ENCODE results near the gene CNTNAP2. TPM values are rescaled to one million over a fixed set of nuclear protein-coding genes. Genes with fewer than 3 reads are reported as not detected.

The CNTNAP2 gene
- total RNA-seq, 4 donors from 2014 or later = 0.42 TPM; not detected in 3

DNA sequence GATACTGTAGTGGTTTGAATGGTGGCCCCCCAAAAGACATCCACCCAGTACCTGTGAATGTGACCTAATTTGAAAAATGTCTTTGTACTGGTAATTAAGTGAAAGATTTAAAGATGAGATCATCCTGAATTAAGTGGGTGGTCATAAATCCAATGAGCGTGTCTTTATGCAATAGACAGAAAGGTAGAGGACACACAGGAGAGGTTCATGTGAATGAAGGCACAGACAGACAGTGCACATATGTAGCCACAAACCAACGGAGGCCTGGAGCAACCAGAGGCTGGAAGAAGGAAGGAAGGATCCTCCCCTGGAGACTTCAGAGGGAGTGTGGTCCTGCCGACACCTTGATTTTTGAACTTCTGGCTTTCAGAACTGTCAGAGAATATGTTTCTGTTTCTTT, 160.3 kb downstream of the CNTNAP2 start:
- Histone ChIP-seq H3K36me3 (no peaks in the 10 kb centered on the region), H3K4me3 (no peak overlapping the region), H3K27ac (no peak overlapping the region), H3K27me3 (no peaks in the 10 kb centered on the region), H3K4me1 (no peaks in the 10 kb centered on the region), H3K9me3 (no peaks in the 10 kb centered on the region)
- WGBS, 2 donors = 67 to 81% methylated on average over 3 of the region's 3 CpGs
- TF ChIP-seq EP300 (IDR thresholded peaks at IDR 0.05) (no peak), POLR2A (IDR thresholded peaks at IDR 0.05) (no peak)
- TF ChIP-seq, protein P1, sequence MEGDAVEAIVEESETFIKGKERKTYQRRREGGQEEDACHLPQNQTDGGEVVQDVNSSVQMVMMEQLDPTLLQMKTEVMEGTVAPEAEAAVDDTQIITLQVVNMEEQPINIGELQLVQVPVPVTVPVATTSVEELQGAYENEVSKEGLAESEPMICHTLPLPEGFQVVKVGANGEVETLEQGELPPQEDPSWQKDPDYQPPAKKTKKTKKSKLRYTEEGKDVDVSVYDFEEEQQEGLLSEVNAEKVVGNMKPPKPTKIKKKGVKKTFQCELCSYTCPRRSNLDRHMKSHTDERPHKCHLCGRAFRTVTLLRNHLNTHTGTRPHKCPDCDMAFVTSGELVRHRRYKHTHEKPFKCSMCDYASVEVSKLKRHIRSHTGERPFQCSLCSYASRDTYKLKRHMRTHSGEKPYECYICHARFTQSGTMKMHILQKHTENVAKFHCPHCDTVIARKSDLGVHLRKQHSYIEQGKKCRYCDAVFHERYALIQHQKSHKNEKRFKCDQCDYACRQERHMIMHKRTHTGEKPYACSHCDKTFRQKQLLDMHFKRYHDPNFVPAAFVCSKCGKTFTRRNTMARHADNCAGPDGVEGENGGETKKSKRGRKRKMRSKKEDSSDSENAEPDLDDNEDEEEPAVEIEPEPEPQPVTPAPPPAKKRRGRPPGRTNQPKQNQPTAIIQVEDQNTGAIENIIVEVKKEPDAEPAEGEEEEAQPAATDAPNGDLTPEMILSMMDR (IDR thresholded peaks at IDR 0.05) = no peak
- DNase-seq (ENCODE audit: low spot score in 2 of 2) = no peak

DNA sequence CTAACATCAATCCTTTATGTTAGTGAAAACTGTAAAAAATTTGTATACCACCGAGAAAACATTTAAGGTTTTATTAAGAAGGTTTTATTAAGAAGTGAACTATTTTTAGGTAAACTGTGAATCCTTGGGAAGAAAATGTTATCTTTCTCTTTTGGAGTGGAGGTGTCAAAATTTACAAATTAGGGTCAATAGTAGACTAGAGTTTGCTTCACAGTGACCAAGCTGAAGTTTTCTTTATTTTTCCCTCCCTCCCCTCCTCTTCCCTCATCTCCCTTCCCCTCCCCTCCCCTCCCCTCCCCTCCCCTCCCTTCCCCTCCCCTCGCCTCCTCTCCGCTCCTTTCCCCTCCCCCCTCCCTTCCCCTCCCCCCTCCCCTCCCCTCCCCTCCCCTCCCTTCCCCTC, 168.8 kb downstream of the CNTNAP2 start:
- Histone ChIP-seq H3K36me3 (no peaks in the 10 kb centered on the region), H3K4me3 (no peak overlapping the region), H3K9me3 (no peaks in the 10 kb centered on the region), H3K27me3 (no peaks in the 10 kb centered on the region), H3K4me1 (no peaks in the 10 kb centered on the region), H3K27ac (no peak overlapping the region)
- no peak for TF ChIP-seq POLR2A (IDR thresholded peaks at IDR 0.05)
- TF ChIP-seq, protein P1 (IDR thresholded peaks at IDR 0.05) = no peak
- TF ChIP-seq EP300 (IDR thresholded peaks at IDR 0.05) = no peak
- no peak for DNase-seq (ENCODE audit: low spot score in 2 of 2)
- 60 to 61% methylated on average over 1 to 3 of the region's 3 CpGs for WGBS, 2 donors

DNA sequence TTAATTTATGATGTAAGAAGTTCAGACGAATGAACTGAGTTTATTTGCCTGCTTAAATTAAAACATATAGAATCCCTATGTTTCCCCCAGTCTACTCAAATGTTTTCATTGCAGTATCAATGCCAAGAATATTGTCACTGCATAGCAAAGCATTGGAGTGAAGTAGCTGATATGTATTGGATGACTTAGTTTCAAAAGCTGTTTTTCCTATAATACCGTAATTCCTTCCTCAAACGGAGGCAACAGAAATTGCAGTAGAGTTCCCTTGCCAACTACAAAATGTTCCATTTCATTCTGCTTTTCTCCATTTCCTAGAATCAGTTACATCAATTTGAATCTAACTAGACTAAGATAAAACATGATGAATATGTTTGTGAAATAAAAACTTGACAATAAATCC, 174.1 kb downstream of the CNTNAP2 start:
- H3K36me3 ChIP-seq = no peaks in the 10 kb centered on the region
- 72 to 78% methylated on average over 3 of the region's 3 CpGs for WGBS, 2 donors
- H3K27ac ChIP-seq = no peak overlapping the region
- H3K9me3 ChIP-seq = no peaks in the 10 kb centered on the region
- no peaks in the 10 kb centered on the region for H3K4me1 ChIP-seq
- no peak overlapping the region for H3K4me3 ChIP-seq
- no peak for TF ChIP-seq POLR2A (IDR thresholded peaks at IDR 0.05)
- TF ChIP-seq EP300 (IDR thresholded peaks at IDR 0.05) = no peak
- TF ChIP-seq, protein P1 (IDR thresholded peaks at IDR 0.05) = no peak
- no peaks in the 10 kb centered on the region for H3K27me3 ChIP-seq
- no peak for DNase-seq (ENCODE audit: low spot score in 2 of 2)

DNA sequence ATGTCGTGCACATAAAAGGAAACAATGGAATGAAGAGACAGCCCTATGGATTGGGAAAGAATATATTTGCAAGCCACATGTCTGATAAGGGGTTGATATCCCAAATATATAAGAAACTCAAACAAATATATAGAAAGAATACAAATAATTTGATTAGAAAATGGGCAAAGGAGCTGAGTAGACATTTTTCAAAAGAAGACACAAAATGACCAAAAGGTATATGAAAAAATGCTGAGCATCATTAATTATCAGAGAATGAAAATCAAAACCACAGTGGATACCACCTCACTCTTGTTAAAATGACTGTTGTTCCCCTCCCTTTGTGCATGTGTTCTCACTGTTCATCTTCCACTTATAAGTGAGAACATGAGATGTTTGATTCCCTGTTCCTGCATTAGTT, 175.3 kb downstream of the CNTNAP2 start:
- no peak overlapping the region for H3K4me3 ChIP-seq

DNA sequence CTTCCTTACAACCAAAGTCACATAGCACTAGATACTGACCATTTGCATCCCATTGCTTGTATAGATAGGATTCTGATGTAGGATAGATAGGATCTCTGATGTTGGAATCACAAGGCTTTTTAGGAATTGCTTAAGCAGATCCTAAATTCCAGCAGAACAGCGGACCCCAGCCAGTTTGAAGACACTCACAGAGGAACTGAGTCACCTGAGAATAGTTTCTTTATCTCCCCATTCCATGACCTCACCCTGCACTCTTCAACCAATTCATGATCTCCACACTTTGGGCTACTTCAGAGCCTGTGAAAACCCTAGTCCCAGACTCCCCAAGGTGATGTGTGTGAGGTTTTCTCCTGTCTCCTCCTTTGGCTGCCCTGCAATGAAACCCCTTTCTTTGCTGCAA, 179.4 kb downstream of the CNTNAP2 start:
- WGBS, 2 donors = 84 to 86% methylated on average over 1 of the region's 1 CpG
- H3K9me3 ChIP-seq = no peaks in the 10 kb centered on the region
- no peaks in the 10 kb centered on the region for H3K36me3 ChIP-seq
- H3K4me1 ChIP-seq = no peaks in the 10 kb centered on the region
- DNase-seq (ENCODE audit: low spot score in 2 of 2) = no peak
- no peak overlapping the region for H3K27ac ChIP-seq
- no peaks in the 10 kb centered on the region for H3K27me3 ChIP-seq
- H3K4me3 ChIP-seq = no peak overlapping the region
- no peak for TF ChIP-seq EP300 (IDR thresholded peaks at IDR 0.05)
- no peak for TF ChIP-seq POLR2A (IDR thresholded peaks at IDR 0.05)
- TF ChIP-seq, protein P1 (IDR thresholded peaks at IDR 0.05) = no peak

More for the DNA sequence above, 175.3 kb downstream of the CNTNAP2 start:
- Histone ChIP-seq H3K36me3 (no peaks in the 10 kb centered on the region), H3K9me3 (no peaks in the 10 kb centered on the region), H3K27ac (no peak overlapping the region), H3K4me1 (no peaks in the 10 kb centered on the region), H3K27me3 (no peaks in the 10 kb centered on the region)
- WGBS, 2 donors = 70 to 81% methylated on average over 1 of the region's 1 CpG
- TF ChIP-seq, protein P1 (IDR thresholded peaks at IDR 0.05) = no peak
- TF ChIP-seq POLR2A (IDR thresholded peaks at IDR 0.05) (no peak), EP300 (IDR thresholded peaks at IDR 0.05) (no peak)
- no peak for DNase-seq (ENCODE audit: low spot score in 2 of 2)

Measured in tibial nerve (tissue), 4 donors.